G401 (cell line): ENCODE data around the gene IL27RA. TPM values are rescaled to one million over a fixed set of nuclear protein-coding genes. Genes with fewer than 3 reads are reported as not detected.
A peak's percentile ranks its signal among the peaks of the same experiment; 100 is the strongest.
"Not testable (repeated sequence)": the region's sequence is repeated elsewhere in the genome, so short reads cannot be mapped to it uniquely, and the experiment has no call there.

ENCODE experiments used
- DNase-seq: peaks from one replicate; pipeline ENCODE4 v3.0.0-alpha.2; 2015; ENCODE audit warnings: low spot score
- in situ Hi-C: cut with HindIII; loops from 2 replicates; pipeline ENCODE4 v1.10.0; 2016; ENCODE audit warnings: low sequenced_read_pairs, mixed read lengths
- total RNA-seq: library from RNA; depleted of rRNA; stranded (reverse); fragments of >200 nt; shearing (Covaris generic); gene quantifications from 2 replicates; pipeline ENCODE4 v1.2.3, GENCODE V29; 2014

The IL27RA gene
- total RNA-seq, 1 experiment from 2014 or later = 32.5 TPM

- in situ Hi-C loops = no loop called here
- peak; percentile 23 for DNase-seq
These were observed 7.9 kb upstream of the IL27RA start for GRCh38 chr19:14023404-14024235.

DNA sequence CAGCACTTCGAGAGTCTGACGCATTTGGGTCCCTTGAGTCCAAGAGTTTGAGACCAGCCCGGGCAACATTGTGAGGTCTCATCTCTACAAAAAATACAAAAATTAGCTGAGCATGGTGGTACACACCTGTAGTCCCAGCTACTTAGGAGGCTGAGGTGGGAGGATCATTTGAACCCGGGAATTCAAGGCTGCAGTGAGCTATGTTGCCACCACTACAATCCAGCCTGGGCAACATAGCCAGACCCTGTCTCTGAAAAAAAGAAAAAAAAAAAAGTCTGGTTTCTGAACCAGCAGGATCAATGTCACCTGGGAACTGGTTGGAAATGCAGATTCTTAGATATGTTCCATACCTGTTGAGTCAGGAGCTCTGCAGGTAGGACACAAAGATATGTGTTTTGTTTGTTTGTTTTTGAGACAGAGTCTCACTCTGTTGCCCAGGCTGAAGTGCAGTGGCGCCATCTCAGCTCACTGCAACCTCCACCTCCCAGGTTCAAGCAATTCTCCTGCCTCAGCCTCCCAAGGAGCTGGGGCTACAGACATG lies 4.8 kb upstream of the IL27RA start:
- DNase-seq, in situ Hi-C loops: not testable (repeated sequence)

- in situ Hi-C loops = no loop called here
- DNase-seq = no peak
These were observed 3.6 kb upstream of the IL27RA start, which contains the start of gene RLN3 for GRCh38 chr19:14027856-14028450. TSS of gene RLN3 (plus strand) at chr19:14028148. CDS start at chr19:14028205, 57 bp downstream.

- no peak for DNase-seq
- in situ Hi-C loops = no loop called here
These were observed 2.7 kb upstream of the IL27RA start for GRCh38 chr19:14028901-14029300.

DNA sequence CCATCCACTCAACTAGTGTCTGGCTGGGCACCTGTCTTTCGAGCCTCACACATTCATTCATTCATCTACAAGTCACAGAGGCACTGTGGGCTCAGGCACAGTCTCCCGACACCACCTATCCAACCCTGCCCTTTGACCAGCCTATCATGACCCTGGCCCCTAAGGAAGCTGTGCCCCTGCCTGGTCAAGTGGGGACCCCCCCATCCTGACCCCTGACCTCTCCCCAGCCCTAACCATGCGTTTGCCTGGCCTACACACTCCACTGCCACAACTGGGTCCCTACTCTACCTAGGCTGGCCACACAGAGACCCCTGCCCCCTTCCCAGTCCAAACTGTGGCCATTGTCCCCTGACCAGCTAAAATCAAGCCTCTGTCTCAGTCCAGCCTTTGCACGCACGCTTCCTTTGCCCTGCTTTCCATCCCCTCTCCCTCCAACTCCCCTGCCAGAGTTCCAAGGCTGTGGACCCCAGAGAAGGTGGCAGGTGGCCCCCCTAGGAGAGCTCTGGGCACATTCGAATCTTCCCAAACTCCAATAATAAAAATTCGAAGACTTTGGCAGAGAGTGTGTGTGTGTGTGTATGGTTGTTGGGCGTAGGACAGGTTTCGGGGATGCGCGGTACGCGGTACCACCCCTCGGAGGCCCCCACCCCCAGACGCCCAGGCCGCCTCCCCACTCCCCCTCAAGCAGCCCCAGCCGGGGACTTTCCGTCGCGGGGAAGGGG lies 404 bp upstream of the IL27RA start:
- no peak for DNase-seq
- in situ Hi-C loops = no loop called here

DNA sequence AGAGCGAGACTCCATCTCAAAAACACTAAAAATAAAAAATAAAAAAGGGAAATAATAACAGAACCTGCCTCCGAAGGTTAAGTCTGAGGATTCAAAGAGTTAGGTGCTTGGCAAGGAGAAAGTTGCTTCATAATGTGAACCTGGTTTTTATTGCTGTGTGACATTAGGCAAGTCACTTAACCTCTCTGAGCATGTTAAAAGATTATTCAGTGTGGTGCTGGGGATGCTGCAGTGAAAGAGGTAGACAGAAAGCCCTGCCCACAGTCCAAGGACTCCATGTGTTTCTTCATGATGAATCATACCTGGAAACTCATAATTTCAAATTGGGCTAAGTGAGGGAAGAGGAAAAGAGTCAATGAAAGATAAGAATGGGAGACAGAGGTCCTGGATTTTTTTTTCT lies 2.4 kb downstream of the IL27RA start:
- in situ Hi-C loops = no loop called here
- DNase-seq = no peak

DNA sequence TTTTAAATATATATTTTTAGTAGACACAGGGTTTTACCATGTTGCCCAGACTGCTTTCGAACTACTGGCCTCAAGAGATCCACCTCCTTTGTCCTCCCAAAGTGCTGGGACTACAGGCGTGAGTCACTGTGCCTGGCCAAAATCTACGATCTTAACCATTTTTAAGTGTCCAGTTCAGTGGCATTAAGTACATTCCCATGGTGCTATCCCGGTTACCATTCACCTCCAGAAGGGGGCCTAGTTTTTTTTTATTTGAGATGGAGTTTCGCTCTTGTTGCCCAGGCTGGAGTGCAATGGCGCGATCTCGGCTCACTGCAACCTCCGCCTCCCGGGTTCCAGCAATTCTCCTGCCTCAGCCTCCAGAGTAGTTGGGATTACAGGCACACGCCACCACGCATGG lies 3.6 kb downstream of the IL27RA start:
- in situ Hi-C loops, DNase-seq: not testable (repeated sequence)

- DNase-seq = no peak
- in situ Hi-C loops = no loop called here
These were observed 4.1 kb downstream of the IL27RA start for GRCh38 chr19:14035706-14036105.

DNA sequence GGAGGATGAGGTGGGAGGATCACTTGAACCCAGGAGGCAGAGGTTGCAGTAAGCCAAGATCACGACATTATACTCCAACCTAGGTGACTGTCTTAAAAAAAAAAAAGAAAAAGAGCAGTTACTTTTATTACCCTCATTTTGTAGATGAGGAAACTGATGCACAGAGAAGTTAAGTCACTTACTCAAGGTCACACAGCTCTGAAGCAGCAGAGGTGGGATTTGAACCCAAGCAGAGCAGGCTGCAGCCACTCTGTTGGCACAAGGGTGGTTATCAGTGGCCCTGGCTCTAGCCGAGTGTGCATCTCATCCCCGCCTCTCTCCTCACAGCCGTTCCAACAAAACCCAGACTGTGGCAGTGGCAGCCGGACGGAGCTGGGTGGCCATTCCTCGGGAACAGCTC lies 7.6 kb downstream of the IL27RA start:
- in situ Hi-C loops = no loop called here
- DNase-seq = no peak

GRCh38 chr19:14042659-14043608 lies 11.4 kb downstream of the IL27RA start:
- in situ Hi-C loops = not testable (repeated sequence)
- DNase-seq = peak; percentile 83

- DNase-seq, in situ Hi-C loops: not testable (repeated sequence)
These were observed 16.3 kb downstream of the IL27RA start for GRCh38 chr19:14047866-14048265.

- DNase-seq = no peak
- in situ Hi-C loops = no loop called here
These were observed 17.0 kb downstream of the IL27RA start for GRCh38 chr19:14048443-14049153.

DNA sequence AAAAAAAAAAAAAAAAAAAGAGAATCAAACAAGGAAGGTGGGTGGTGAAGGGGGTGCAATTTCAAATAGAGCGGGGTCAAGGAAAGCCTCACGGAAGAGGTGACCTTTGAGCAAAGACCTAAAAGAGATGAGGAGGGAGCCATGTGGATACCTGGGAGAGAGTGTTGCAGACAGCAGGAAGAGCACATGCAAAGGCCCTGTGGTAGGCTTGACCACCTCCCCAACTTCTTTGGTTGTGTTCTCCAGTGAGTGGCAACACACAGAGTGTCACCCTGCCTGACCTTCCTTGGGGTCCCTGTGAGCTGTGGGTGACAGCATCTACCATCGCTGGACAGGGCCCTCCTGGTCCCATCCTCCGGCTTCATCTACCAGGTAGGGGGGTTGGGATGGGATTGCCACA lies 18.9 kb downstream of the IL27RA start:
- no peak for DNase-seq
- in situ Hi-C loops = no loop called here

DNA sequence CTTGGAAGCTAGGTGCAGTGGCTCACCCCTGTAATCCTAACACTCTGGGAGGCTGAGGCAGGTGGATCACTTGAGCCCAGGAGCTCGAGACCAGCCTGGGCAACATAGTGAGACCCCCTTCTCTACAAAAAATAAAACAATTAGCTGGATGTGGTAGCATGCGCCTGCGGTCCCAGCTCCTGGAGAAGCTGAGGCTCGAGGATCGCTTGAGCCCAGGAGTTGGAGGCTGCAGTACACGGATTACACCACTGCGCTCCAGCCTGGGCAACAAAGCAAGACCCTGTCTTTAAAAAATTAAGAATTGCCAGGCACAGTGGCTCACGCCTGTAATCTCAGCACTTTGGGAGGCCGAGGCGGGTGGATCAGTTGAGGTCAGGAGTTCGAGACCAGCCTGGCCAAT lies 19.4 kb downstream of the IL27RA start:
- DNase-seq, in situ Hi-C loops: not testable (repeated sequence)

- in situ Hi-C loops = no loop called here
These were observed 20.4 kb downstream of the IL27RA start for GRCh38 chr19:14051980-14052379.

DNA sequence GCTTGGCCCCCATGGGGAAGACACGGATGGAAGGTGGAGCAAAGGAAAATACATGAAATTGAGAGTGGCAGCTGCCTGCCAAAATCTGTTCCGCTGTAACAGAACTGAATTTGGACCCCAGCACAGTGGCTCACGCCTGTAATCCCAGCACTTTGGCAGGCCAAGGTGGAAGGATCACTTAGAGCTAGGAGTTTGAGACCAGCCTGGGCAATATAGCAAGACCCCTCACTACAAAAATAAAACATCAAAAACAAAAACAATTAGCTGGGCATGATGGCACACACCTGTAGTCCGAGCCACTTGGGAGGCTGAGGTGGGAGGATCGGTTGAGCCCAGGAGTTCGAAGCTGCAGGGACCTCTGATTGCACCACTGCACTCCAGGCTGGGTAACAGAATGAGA lies 20.9 kb downstream of the IL27RA start:
- in situ Hi-C loops = no loop called here

More at GRCh38 chr19:14051980-14052379, 20.4 kb downstream of the IL27RA start:
- no peak for DNase-seq

GRCh38 chr19:14053032-14053431 lies 21.5 kb downstream of the IL27RA start:
- in situ Hi-C loops = no loop called here
- DNase-seq = no peak

More for the DNA sequence above, 20.9 kb downstream of the IL27RA start:
- no peak for DNase-seq

DNA sequence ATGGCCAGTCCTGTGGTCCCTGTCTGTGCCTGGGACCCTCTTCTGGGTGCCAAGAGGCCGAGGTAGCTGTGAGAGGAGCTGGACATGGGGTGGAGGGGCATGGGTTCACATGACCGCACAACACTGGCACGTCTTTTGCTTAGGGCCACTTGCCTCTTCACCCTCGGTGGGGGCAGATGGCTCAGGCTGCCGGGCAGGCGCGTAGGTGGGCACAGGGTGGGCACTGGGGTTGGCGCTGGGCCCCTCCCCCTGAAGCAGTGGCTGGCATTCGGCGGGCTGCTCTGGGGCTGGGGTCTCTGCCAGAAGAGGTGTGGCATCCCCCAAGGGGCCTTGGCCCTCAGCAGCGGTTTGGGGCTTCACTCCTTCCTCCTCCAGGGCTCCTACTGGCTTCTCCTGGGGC lies 21.9 kb downstream of the IL27RA start:
- no peak for DNase-seq
- in situ Hi-C loops = no loop called here
